GM12801 (cell line): ENCODE measurements around the gene ADAMTS12.

Experiments used
- CTCF ChIP-seq: IDR thresholded peaks from one replicate; pipeline ENCODE4 v1.5.1; 2011; ENCODE audit warnings: control low read depth; ENCODE audit not compliant: insufficient read length; ENCODE audit errors: extremely low read depth

Gene ADAMTS12

DNA sequence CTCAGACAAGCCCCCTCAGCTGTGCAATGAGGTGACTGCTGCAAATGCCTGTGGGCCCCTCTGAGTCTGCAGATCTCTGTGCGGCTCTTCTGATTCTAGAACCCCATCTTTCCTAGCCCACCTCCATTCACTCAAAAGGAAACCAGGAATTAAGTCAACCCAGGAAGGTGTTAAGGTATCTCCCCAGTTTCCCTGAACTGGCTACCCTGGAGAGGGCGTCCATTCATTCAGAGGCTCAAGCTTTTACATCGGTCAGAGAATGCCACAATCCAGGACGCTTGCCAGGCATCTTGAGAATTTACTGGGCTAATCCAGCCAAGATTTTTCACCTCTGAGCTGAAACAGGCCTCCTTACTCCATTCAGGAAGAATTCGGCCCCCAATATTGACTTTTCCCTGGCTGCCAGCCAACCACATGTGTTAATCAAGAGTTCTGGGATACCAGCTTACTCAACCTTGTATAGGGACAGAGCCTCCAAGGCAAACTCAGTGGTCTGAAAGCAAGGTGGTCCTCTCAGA lies 889 bp upstream of the ADAMTS12 start:
- no peak for TF ChIP-seq CTCF

DNA sequence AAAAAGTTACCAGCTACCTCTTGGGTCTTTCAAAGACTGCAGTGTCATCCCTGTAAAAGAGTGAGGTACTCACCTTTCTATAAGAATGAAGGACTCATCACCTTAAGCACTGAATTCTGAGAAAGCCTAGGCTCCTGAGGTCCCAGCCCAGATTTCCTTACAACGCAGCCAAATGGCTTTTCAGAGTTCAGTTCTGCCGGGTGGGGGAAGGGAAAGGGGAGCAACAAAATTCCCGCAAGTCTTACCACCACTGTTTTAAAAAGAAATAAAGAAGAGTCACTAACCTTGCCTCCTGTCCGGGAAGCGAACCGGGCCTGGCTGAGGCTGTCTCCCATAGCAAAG lies 373 bp downstream of the ADAMTS12 start:
- TF ChIP-seq CTCF: no peak

- TF ChIP-seq CTCF: no peak
Observed at GRCh38 chr5:33890131-33891032, 1.4 kb downstream of the ADAMTS12 start.

DNA sequence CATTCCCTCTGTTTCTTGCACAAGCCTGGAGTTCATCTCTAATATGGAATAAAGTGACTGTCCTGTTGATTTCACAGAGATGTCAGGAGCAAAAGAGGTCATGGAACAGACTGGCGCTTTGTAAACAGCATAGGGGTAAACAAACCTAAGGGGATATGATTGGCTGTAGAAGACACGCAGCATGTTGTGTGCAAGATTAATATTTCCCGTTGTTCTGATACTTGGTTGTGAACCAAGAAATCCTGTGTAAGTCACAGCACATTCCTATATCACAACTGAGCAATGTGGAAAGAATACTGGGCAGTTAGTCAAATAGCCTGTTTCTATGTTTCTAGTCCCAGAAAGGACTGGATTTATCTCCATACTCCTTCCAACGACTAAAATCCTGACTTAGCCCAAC lies 3.2 kb downstream of the ADAMTS12 start:
- no peak for TF ChIP-seq CTCF

DNA sequence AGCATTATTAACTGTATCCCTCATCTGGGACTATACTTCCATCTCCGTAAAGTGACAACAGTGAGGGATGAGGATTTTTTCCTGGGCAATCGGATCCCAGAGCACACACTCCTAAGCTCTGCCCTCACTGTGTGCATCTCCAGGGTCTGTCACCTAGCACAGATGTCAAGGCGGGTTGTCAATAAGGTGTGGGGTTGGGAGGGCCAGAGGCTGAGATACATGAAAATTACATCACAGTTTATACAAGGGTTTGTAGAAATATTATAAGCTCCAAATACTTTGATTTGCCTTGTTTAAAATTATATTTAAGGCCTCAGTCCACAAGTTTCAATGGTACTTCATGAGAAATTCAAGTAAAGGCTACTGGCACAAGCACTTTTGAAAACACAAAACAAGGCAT lies 4.5 kb downstream of the ADAMTS12 start:
- no peak for TF ChIP-seq CTCF

- TF ChIP-seq CTCF: no peak
Observed at GRCh38 chr5:33886283-33886682, 5.5 kb downstream of the ADAMTS12 start.

- no peak for TF ChIP-seq CTCF
Observed at GRCh38 chr5:33885679-33886078, 6.1 kb downstream of the ADAMTS12 start.
